CD14-positive monocyte (primary cell): ENCODE data around the gene SMARCA2. TPM values are rescaled to one million over a fixed set of nuclear protein-coding genes. Genes with fewer than 3 reads are reported as not detected.
A peak's percentile ranks its signal among the peaks of the same experiment; 100 is the strongest.

Experiments used
- DNase-seq, 3 donors: peaks; one replicate each; pipeline ENCODE4 v3.0.0-alpha.2; 2011 to 2022
- H2AFZ ChIP-seq: 2 replicates; pipeline ENCODE4 v1.6.0; 2012; ENCODE audit warnings: mild to moderate bottlenecking, low read depth, low read length, inconsistent platforms; ENCODE audit not compliant: insufficient read depth, poor library complexity, severe bottlenecking
- H3K27ac ChIP-seq, 2 donors: 1 replicate in 1 of 2; 2 replicates in 1 of 2; pipeline ENCODE4 v1.5.1; 2012 to 2013; ENCODE audit warnings: low read length in 2 of 2, control low read depth in 1 of 2, inconsistent platforms in 1 of 2, low read depth in 1 of 2, mild to moderate bottlenecking in 1 of 2
- H3K27me3 ChIP-seq, 2 donors: one replicate each; pipeline versions ENCODE4 v1.6.0 to v1.6.1; 2011 to 2013; ENCODE audit warnings: low read length in 2 of 2; ENCODE audit not compliant: control insufficient read depth in 2 of 2, insufficient read depth in 2 of 2
- H3K36me3 ChIP-seq, 2 donors: replicated peaks in 1 of 2; 1 replicate in 1 of 2; 2 replicates in 1 of 2; pipeline versions ENCODE4 v1.5.1 to v1.6.1; 2012 to 2013; ENCODE audit warnings: low read length in 2 of 2, control low read depth in 1 of 2, inconsistent platforms in 1 of 2, mild to moderate bottlenecking in 1 of 2; ENCODE audit not compliant: insufficient read depth in 2 of 2, control insufficient read depth in 1 of 2
- H3K4me1 ChIP-seq, 2 donors: 1 replicate in 1 of 2; 2 replicates in 1 of 2; pipeline versions ENCODE4 v1.5.1 to v1.6.1; 2012 to 2013; ENCODE audit warnings: low read length in 2 of 2, control low read depth in 1 of 2, inconsistent platforms in 1 of 2, mild to moderate bottlenecking in 1 of 2, moderate library complexity in 1 of 2; ENCODE audit not compliant: insufficient read depth in 2 of 2, control insufficient read depth in 1 of 2
- H3K4me2 ChIP-seq: replicated peaks from 2 replicates; pipeline ENCODE3; 2012; ENCODE audit warnings: low read length, moderate library complexity, mild to moderate bottlenecking; ENCODE audit not compliant: poor library complexity, severe bottlenecking; ENCODE audit errors: extremely low read depth
- H3K4me3 ChIP-seq, 3 experiments: fragments of 200-600 bp in 1 of 3; sonication (generic) in 1 of 3; replicated peaks in 1 of 3; 1 replicate in 2 of 3; 2 replicates in 1 of 3; pipeline ENCODE4 v1.5.1; 2011 to 2013; ENCODE audit warnings: low read length in 3 of 3, mild to moderate bottlenecking in 3 of 3, control low read depth in 2 of 3, low read depth in 2 of 3, inconsistent platforms in 1 of 3, moderate library complexity in 1 of 3
- H3K79me2 ChIP-seq: 2 replicates; pipeline ENCODE4 v1.6.0; 2012; ENCODE audit warnings: mild to moderate bottlenecking, control low read depth, inconsistent platforms, low read length, moderate library complexity; ENCODE audit not compliant: insufficient read depth
- H3K9ac ChIP-seq: 2 replicates; pipeline ENCODE4 v1.6.0; 2017; ENCODE audit warnings: low read length, mild to moderate bottlenecking; ENCODE audit not compliant: insufficient read depth, poor library complexity, severe bottlenecking
- H3K9me3 ChIP-seq, 2 donors: replicated peaks in 1 of 2; 1 replicate in 1 of 2; 2 replicates in 1 of 2; pipeline versions ENCODE4 v1.5.1 to v1.6.1; 2012 to 2013; ENCODE audit warnings: low read length in 2 of 2, control low read depth in 1 of 2; ENCODE audit not compliant: control insufficient read depth in 1 of 2, insufficient read depth in 1 of 2
- H4K20me1 ChIP-seq: 2 replicates; pipeline ENCODE4 v1.6.0; 2012; ENCODE audit warnings: mild to moderate bottlenecking, low read length, control low read depth, moderate library complexity; ENCODE audit not compliant: insufficient read depth
- H3K27ac Mint-ChIP-seq, 7 donors: one replicate each; pipeline ENCODE4 v1.8.0; 2020; ENCODE audit warnings: mild to moderate bottlenecking in 7 of 7, mixed read lengths in 7 of 7, moderate library complexity in 6 of 7, inconsistent platforms in 2 of 7
- H3K27me3 Mint-ChIP-seq, 3 donors: one replicate each; pipeline ENCODE4 v1.8.0; 2021 to 2022; ENCODE audit warnings: low read depth in 3 of 3, mild to moderate bottlenecking in 3 of 3, mixed read lengths in 3 of 3, moderate library complexity in 3 of 3, inconsistent platforms in 1 of 3
- H3K36me3 Mint-ChIP-seq, 2 donors: one replicate each; pipeline ENCODE4 v1.8.0; 2020; ENCODE audit warnings: mixed read lengths in 2 of 2, inconsistent platforms in 1 of 2, mild to moderate bottlenecking in 1 of 2
- H3K4me1 Mint-ChIP-seq: one replicate; pipeline ENCODE4 v1.8.0; 2020; ENCODE audit warnings: mild to moderate bottlenecking, mixed read lengths
- H3K4me3 Mint-ChIP-seq, 2 donors: one replicate each; pipeline ENCODE4 v1.8.0; 2020; ENCODE audit warnings: mild to moderate bottlenecking in 2 of 2, mixed read lengths in 2 of 2, moderate library complexity in 1 of 2
- H3K9me3 Mint-ChIP-seq, 7 donors: one replicate each; pipeline ENCODE4 v1.8.0; 2020 to 2022; ENCODE audit warnings: mixed read lengths in 7 of 7, mild to moderate bottlenecking in 6 of 7, moderate library complexity in 6 of 7, inconsistent platforms in 2 of 7
- CTCF ChIP-seq: fragments of 200-600 bp; IDR thresholded peaks from one replicate; pipeline ENCODE4 v1.8.0; 2022; ENCODE audit warnings: antibody characterized with exemption, mild to moderate bottlenecking
- WGBS: methylation state at CpG from one replicate; pipeline ENCODE4 v1.1.5; 2013; ENCODE audit warnings: missing lambda C conversion rate; ENCODE audit not compliant: insufficient coverage; 5-methylcytosine and 5-hydroxymethylcytosine counted together
- intact Hi-C, 2 donors: fragments of 100-400 bp; cut with micrococcal nuclease; formaldehyde crosslinking; loops; one replicate each; pipeline versions ENCODE4 v1.15.0 to v1.15.1; 2023
- polyA plus RNA-seq, 3 donors: library from polyadenylated mRNA; depleted of rRNA in 1 of 3; unstranded in 2 of 3; stranded (reverse) in 1 of 3; fragments of 300-500 nt in 2 of 3; fragments of >200 nt in 1 of 3; fragmentation: Illumina TruSeq in 2 of 3; gene quantifications; 1 replicate in 2 of 3; 2 replicates in 1 of 3; pipeline ENCODE4 v1.2.3, GENCODE V29; 2012 to 2021

The SMARCA2 gene
- polyA plus RNA-seq, 3 donors, result 11.0 to 54.7 (median 11.8) TPM

GRCh38 chr9:2043881-2044462 is 28.8 kb downstream of the SMARCA2 start:
- Histone ChIP-seq H3K79me2 (peaks cover 12% of the 10 kb centered on the region), H3K36me3 (peaks cover 72 to 95% of the 10 kb centered on the region in 2 donors), H4K20me1 (peaks cover 53% of the 10 kb centered on the region), H3K4me1 (no peaks in the 10 kb centered on the region), H3K4me2 (no peak overlapping the region), H3K4me3 (no peak overlapping the region), H3K9ac (no peak overlapping the region), H3K27ac (no peak overlapping the region), H3K27me3 (no peaks in the 10 kb centered on the region), H3K9me3 (no peaks in the 10 kb centered on the region), H2AFZ (no peak overlapping the region)
- H3K9me3 Mint-ChIP-seq, result no peaks in the 10 kb centered on the region
- H3K27me3 Mint-ChIP-seq, result no peaks in the 10 kb centered on the region
- no peak for TF ChIP-seq CTCF
- H3K4me3 Mint-ChIP-seq, result no peak overlapping the region
- no peak for DNase-seq
- H3K36me3 Mint-ChIP-seq, result peaks cover 78 to 91% of the 10 kb centered on the region in 2 donors
- H3K4me1 Mint-ChIP-seq, result no peaks in the 10 kb centered on the region
- intact Hi-C loops, result no loop called here
- WGBS, result 68% methylated on average over 11 of the region's 12 CpGs
- H3K27ac Mint-ChIP-seq, result peak overlapping the region in 5 of 7 donors; percentile 11 to 66 (median 26)

- Mint-ChIP-seq H3K36me3 (peaks cover 72 to 88% of the 10 kb centered on the region in 2 donors), H3K4me3 (no peak overlapping the region), H3K4me1 (no peaks in the 10 kb centered on the region)
Observed at GRCh38 chr9:2047144-2047671, 32.1 kb downstream of the SMARCA2 start.

More at GRCh38 chr9:2047144-2047671, 32.1 kb downstream of the SMARCA2 start:
- H3K36me3 ChIP-seq, result peaks cover 68 to 90% of the 10 kb centered on the region in 2 donors
- peaks cover 19% of the 10 kb centered on the region for H3K79me2 ChIP-seq
- no peak overlapping the region for H3K4me2 ChIP-seq
- no peaks in the 10 kb centered on the region for H3K9me3 ChIP-seq
- Mint-ChIP-seq H3K9me3 (no peaks in the 10 kb centered on the region), H3K27me3 (no peaks in the 10 kb centered on the region), H3K27ac (peak overlapping the region in 2 of 7 donors; percentile 54 to 59)
- no peak for DNase-seq
- no peak overlapping the region for H3K4me3 ChIP-seq
- intact Hi-C loops, result no loop called here
- H3K27ac ChIP-seq, result no peak overlapping the region
- TF ChIP-seq CTCF, result no peak
- H4K20me1 ChIP-seq, result peaks cover 39% of the 10 kb centered on the region
- H3K9ac ChIP-seq, result no peak overlapping the region
- H3K27me3 ChIP-seq, result no peaks in the 10 kb centered on the region
- 97% methylated on average over 54 of the region's 54 CpGs for WGBS
- no peak overlapping the region for H2AFZ ChIP-seq
- H3K4me1 ChIP-seq, result no peaks in the 10 kb centered on the region
